ENCODE data around the gene DOLK.

GRCh38 chr9:128943832-128944620, 3.4 kb downstream of the DOLK start:
- TF ChIP-seq, protein P1, sequence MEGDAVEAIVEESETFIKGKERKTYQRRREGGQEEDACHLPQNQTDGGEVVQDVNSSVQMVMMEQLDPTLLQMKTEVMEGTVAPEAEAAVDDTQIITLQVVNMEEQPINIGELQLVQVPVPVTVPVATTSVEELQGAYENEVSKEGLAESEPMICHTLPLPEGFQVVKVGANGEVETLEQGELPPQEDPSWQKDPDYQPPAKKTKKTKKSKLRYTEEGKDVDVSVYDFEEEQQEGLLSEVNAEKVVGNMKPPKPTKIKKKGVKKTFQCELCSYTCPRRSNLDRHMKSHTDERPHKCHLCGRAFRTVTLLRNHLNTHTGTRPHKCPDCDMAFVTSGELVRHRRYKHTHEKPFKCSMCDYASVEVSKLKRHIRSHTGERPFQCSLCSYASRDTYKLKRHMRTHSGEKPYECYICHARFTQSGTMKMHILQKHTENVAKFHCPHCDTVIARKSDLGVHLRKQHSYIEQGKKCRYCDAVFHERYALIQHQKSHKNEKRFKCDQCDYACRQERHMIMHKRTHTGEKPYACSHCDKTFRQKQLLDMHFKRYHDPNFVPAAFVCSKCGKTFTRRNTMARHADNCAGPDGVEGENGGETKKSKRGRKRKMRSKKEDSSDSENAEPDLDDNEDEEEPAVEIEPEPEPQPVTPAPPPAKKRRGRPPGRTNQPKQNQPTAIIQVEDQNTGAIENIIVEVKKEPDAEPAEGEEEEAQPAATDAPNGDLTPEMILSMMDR (IDR thresholded peaks at IDR 0.05): no peak
- TF ChIP-seq CREB1 (CRISPR knock-in tag; IDR thresholded peaks at IDR 0.05): no peak
- no peak for TF ChIP-seq ATF1 (CRISPR knock-in tag; IDR thresholded peaks at IDR 0.05)
- TF ChIP-seq NFYB (CRISPR knock-in tag; conservative IDR thresholded peaks at IDR 0.05; ENCODE audit: low read depth): no peak
- TF ChIP-seq IRF2 (CRISPR knock-in tag; IDR thresholded peaks at IDR 0.05; ENCODE audit: borderline replicate concordance, low read depth): no peak
- TF ChIP-seq, protein P2, sequence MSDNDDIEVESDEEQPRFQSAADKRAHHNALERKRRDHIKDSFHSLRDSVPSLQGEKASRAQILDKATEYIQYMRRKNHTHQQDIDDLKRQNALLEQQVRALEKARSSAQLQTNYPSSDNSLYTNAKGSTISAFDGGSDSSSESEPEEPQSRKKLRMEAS (CRISPR knock-in tag; IDR thresholded peaks at IDR 0.05): no peak
- TF ChIP-seq ETV6 (CRISPR knock-in tag; IDR thresholded peaks at IDR 0.05): no peak
- TF ChIP-seq USF2 (CRISPR knock-in tag; IDR thresholded peaks at IDR 0.05): no peak
- no peak for TF ChIP-seq AFF4 (CRISPR knock-in tag; IDR thresholded peaks at IDR 0.05; ENCODE audit: borderline replicate concordance)
